Measurements from ENCODE around the gene MALRD1. TPM values are rescaled to one million over a fixed set of nuclear protein-coding genes. Genes with fewer than 3 reads are reported as not detected.

MALRD1 gene
- total and polyA plus RNA-seq, 2 donors from 2014 or later, result 2.0 to 2.4 TPM

DNA sequence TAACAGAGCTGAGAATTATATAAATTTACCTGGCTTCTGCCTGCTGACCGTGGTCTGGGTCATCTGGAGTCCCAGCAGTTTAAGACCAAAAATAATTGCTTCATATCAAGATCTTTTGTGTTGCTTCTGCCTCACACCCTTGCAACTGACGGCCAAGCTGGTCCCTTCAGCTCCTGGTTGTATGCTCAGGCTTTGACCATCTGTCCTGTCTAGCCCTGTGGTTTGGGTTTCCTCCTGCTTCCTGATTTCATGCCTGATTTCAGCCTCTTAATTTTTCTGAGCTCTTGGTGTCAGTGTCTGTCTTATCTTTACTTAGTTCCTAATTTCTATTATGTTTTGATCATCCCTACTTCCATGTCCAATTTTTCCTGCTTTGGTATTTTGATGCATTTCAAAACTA lies 679.8 kb downstream of the MALRD1 start:
- intact Hi-C loops (cut with DNase I), result no loop called here

DNA sequence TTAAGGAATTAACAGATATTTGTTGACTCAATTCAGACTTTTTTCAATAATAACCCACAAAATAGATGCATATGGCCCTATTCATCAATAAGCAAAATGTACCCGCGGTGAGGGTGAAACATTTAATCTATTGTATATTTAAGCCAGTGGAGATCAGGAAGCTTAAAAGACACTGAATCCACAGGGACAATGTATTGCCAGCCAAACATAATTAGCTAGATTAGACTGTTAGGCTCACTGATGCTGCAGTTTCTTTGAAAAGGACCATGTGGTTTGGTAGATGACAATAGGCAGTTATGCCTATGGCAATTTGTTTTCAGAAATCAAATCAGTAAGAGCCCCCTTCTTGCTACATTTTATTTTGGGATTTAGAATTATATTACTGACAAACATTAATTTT lies 680.4 kb downstream of the MALRD1 start:
- H3K9me3 ChIP-seq (ENCODE audit: control insufficient read depth in 2 of 3, insufficient read depth in 1 of 3, low read length in 3 of 3), result no peaks in the 10 kb centered on the region
- H3K36me3 ChIP-seq (ENCODE audit: control insufficient read depth in 2 of 3, insufficient read depth in 3 of 3, low read length in 3 of 3), result no peaks in the 10 kb centered on the region
- H3K9ac ChIP-seq (ENCODE audit: low read length in 3 of 3), result no peak overlapping the region
- no peaks in the 10 kb centered on the region for H3K4me1 ChIP-seq (ENCODE audit: control insufficient read depth in 2 of 3, insufficient read depth in 2 of 3, low read depth in 1 of 3, low read length in 3 of 3)
- FAIRE-seq (no peak), DNase-seq (no peak)
- H3K27me3 ChIP-seq (ENCODE audit: control insufficient read depth, insufficient read depth, low read length), result no peaks in the 10 kb centered on the region
- TF ChIP-seq, protein P1, sequence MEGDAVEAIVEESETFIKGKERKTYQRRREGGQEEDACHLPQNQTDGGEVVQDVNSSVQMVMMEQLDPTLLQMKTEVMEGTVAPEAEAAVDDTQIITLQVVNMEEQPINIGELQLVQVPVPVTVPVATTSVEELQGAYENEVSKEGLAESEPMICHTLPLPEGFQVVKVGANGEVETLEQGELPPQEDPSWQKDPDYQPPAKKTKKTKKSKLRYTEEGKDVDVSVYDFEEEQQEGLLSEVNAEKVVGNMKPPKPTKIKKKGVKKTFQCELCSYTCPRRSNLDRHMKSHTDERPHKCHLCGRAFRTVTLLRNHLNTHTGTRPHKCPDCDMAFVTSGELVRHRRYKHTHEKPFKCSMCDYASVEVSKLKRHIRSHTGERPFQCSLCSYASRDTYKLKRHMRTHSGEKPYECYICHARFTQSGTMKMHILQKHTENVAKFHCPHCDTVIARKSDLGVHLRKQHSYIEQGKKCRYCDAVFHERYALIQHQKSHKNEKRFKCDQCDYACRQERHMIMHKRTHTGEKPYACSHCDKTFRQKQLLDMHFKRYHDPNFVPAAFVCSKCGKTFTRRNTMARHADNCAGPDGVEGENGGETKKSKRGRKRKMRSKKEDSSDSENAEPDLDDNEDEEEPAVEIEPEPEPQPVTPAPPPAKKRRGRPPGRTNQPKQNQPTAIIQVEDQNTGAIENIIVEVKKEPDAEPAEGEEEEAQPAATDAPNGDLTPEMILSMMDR (IDR thresholded peaks at IDR 0.05; ENCODE audit: borderline replicate concordance, extremely low read depth, insufficient read depth), result no peak
- H3K4me3 ChIP-seq (ENCODE audit: low read length in 3 of 3), result no peak overlapping the region
- no peak overlapping the region for H3K27ac ChIP-seq (ENCODE audit: low read depth in 2 of 2, low read length in 2 of 2)
- intact Hi-C loops (cut with DNase I), result no loop called here

More for the DNA sequence above, 679.8 kb downstream of the MALRD1 start:
- Histone ChIP-seq H3K9me3 (ENCODE audit: control insufficient read depth in 2 of 3, insufficient read depth in 1 of 3, low read length in 3 of 3) (no peaks in the 10 kb centered on the region), H3K4me1 (ENCODE audit: control insufficient read depth in 2 of 3, insufficient read depth in 2 of 3, low read depth in 1 of 3, low read length in 3 of 3) (no peaks in the 10 kb centered on the region), H3K36me3 (ENCODE audit: control insufficient read depth in 2 of 3, insufficient read depth in 3 of 3, low read length in 3 of 3) (no peaks in the 10 kb centered on the region), H3K4me3 (ENCODE audit: low read length in 3 of 3) (no peak overlapping the region), H3K9ac (ENCODE audit: low read length in 3 of 3) (no peak overlapping the region), H3K27me3 (ENCODE audit: control insufficient read depth, insufficient read depth, low read length) (no peaks in the 10 kb centered on the region), H3K27ac (ENCODE audit: low read depth in 2 of 2, low read length in 2 of 2) (no peak overlapping the region)
- no peak for DNase-seq
- TF ChIP-seq, protein P1 (IDR thresholded peaks at IDR 0.05; ENCODE audit: borderline replicate concordance, extremely low read depth, insufficient read depth), result no peak
- no peak for FAIRE-seq

DNA sequence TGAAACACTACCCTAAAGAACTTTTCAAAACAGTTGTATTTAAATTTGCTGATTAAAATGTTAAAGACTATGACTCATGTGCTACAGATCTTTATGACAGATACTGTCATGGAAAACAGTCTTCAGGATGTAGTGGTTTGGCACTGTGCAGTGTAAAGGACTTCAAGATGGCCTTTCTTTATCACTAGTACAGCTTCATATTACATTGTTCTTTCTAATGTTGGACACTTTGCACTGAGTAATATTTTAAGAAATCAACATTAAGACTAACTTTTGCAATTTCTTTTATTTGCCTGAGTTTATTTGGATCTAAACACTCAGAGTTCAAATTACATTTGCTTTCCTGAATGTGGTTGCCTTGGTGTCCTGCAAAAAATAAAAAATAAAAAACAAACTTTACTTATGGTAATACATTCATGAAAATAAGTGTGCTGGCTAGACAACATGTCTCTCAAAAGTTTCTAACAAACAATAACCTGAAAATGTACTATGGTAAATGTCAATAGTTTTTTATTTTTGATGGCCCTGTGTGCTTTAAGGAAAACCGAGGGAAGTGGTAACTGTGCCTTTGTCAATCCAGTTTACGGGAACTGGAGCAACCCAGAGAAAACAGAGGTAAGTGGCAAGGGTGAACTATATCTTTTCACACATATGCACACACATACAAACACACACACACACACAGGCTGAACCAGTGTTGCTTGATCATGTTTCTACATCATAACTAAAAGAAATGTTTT lies 681.7 kb downstream of the MALRD1 start:
- Histone ChIP-seq H3K36me3 (ENCODE audit: control insufficient read depth in 2 of 3, insufficient read depth in 3 of 3, low read length in 3 of 3) (no peaks in the 10 kb centered on the region), H3K9me3 (ENCODE audit: control insufficient read depth in 2 of 3, insufficient read depth in 1 of 3, low read length in 3 of 3) (no peaks in the 10 kb centered on the region), H3K4me3 (ENCODE audit: low read length in 3 of 3) (no peak overlapping the region), H3K4me1 (ENCODE audit: control insufficient read depth in 2 of 3, insufficient read depth in 2 of 3, low read depth in 1 of 3, low read length in 3 of 3) (no peaks in the 10 kb centered on the region), H3K27ac (ENCODE audit: low read depth in 2 of 2, low read length in 2 of 2) (no peak overlapping the region), H3K9ac (ENCODE audit: low read length in 3 of 3) (no peak overlapping the region), H3K27me3 (ENCODE audit: control insufficient read depth, insufficient read depth, low read length) (no peaks in the 10 kb centered on the region)
- TF ChIP-seq, protein P1 (IDR thresholded peaks at IDR 0.05; ENCODE audit: borderline replicate concordance, extremely low read depth, insufficient read depth), result no peak
- FAIRE-seq, result no peak
- no peak for DNase-seq
- intact Hi-C loops (cut with DNase I), result no loop called here

DNA sequence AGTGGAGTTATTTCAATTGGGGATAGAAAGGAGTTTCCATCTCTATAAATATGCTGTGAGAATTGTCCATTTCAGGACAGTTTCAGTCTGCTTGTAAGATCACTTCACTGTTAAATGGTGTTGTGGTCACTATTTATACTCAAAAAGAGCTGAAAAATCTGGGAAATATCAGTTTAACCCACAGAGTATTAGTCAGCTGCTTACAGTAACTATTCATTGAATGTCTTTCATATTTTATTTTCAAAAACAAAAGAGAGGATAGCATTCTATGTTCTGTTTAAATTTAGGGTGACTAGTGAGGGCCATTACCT lies 682.3 kb downstream of the MALRD1 start:
- Histone ChIP-seq H3K27me3 (ENCODE audit: control insufficient read depth, insufficient read depth, low read length) (no peaks in the 10 kb centered on the region), H3K4me1 (ENCODE audit: control insufficient read depth in 2 of 3, insufficient read depth in 2 of 3, low read depth in 1 of 3, low read length in 3 of 3) (no peaks in the 10 kb centered on the region), H3K9me3 (ENCODE audit: control insufficient read depth in 2 of 3, insufficient read depth in 1 of 3, low read length in 3 of 3) (no peaks in the 10 kb centered on the region), H3K27ac (ENCODE audit: low read depth in 2 of 2, low read length in 2 of 2) (no peak overlapping the region), H3K9ac (ENCODE audit: low read length in 3 of 3) (no peak overlapping the region), H3K36me3 (ENCODE audit: control insufficient read depth in 2 of 3, insufficient read depth in 3 of 3, low read length in 3 of 3) (no peaks in the 10 kb centered on the region), H3K4me3 (ENCODE audit: low read length in 3 of 3) (no peak overlapping the region)
- intact Hi-C loops (cut with DNase I), result no loop called here
- no peak for DNase-seq
- no peak for FAIRE-seq
- TF ChIP-seq, protein P1 (IDR thresholded peaks at IDR 0.05; ENCODE audit: borderline replicate concordance, extremely low read depth, insufficient read depth), result no peak

Measured in kidney (tissue), 14 donors.